Mucosa of descending colon (tissue), 3 donors: ENCODE data around the gene PPP1R9A. TPM values are rescaled to one million over a fixed set of nuclear protein-coding genes. Genes with fewer than 3 reads are reported as not detected.
A peak's percentile ranks its signal among the peaks of the same experiment; 100 is the strongest.

Source experiments
- ATAC-seq: fragments of 200-7000 bp; cut with Tn5 transposase; one replicate; pipeline ENCODE4 v1.9.1; 2020; ENCODE audit warnings: mild to moderate bottlenecking, moderate library complexity
- DNase-seq, 3 donors: peaks; one replicate each; pipeline ENCODE4 v3.0.0-alpha.2; 2020
- H3K36me3 ChIP-seq: fragments of 200-600 bp; one replicate; pipeline ENCODE4 v1.8.0; 2021; ENCODE audit warnings: low read depth, mild to moderate bottlenecking
- H3K4me1 ChIP-seq: fragments of 200-600 bp; one replicate; pipeline ENCODE4 v1.8.0; 2021; ENCODE audit warnings: low read depth, mild to moderate bottlenecking
- H3K4me3 ChIP-seq: fragments of 200-600 bp; one replicate; pipeline ENCODE4 v1.8.0; 2021; ENCODE audit warnings: mild to moderate bottlenecking
- H3K9me3 ChIP-seq: fragments of 200-600 bp; one replicate; pipeline ENCODE4 v1.8.0; 2021; ENCODE audit warnings: mild to moderate bottlenecking
- intact Hi-C, 2 donors: fragments of 100-400 bp; cut with DNase I in 1 of 2; cut with micrococcal nuclease in 1 of 2; formaldehyde crosslinking; loops; one replicate each; pipeline versions ENCODE4 v1.11.0 to v1.11.1; 2022; cut with DNase I, micrococcal nuclease
- total RNA-seq, 3 donors: library from RNA; stranded (reverse); fragmentation: NEBNext Ultra II Directional in 2 of 3; extraction: Animal tissue kit (Norgen Biotek cat#: 25700) in 2 of 3; gene quantifications; one replicate each; pipeline versions ENCODE4 v1.2.1 to v1.2.4, GENCODE V29; 2021 to 2023
- TF ChIP-seq, protein P1 (sequence below): fragments of 200-600 bp; IDR thresholded peaks from one replicate; pipeline ENCODE4 v1.8.0; 2022; ENCODE audit warnings: antibody characterized with exemption, mild to moderate bottlenecking
- donor health status: DM: no; HTN: no; CAD: no; lungs with moderate emphysema.
- donor health status: DM: no; HTN: no; CAD: no.
- donor health status: DM: no; HTN: yes; CAD: no.

The PPP1R9A gene
- total RNA-seq, 3 donors from 2014 or later: 17.8 to 48.9 (median 30.8) TPM

DNA sequence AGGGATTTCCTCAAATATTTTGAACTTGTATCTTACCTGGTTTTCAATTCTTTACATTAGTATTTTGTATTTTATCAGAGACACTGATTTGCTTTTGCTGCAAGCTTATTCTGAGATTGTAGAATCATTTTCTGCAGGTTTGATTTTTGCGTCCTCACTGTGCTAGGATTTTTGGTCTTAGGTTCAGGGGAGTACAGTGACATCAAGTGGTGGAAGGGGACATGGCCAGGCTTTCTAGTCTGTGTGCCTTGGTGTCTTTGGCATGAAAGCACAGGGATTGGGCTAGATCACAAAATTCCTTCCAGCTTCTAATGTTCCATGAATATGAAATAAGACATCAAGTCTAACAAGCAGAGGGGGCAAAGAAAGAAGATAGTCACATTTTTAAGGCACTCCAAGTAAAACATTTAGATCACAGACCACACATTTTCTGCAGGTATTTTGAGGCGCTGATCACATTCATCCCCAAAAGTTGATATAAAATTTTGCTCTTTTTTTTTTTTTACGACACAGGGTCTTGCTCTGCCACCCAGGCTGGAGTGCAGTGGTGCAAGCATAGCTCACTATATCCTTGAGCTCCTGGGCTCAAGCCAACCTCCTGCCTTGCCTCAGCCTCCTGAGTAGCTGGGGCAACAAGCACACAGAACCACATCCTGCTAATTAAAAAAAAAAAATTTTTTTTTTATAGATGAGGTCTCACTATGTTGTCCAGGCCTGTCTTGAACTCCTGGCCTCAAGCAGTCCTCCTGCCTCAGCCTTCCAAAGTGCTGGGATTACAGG lies 292.6 kb downstream of the PPP1R9A start:
- ATAC-seq (peak; percentile 63), DNase-seq (peak in 1 of 3 donors; percentile 38)
- H3K4me1 ChIP-seq: no peaks in the 10 kb centered on the region
- intact Hi-C loops: no loop called here
- no peaks in the 10 kb centered on the region for H3K9me3 ChIP-seq
- no peak overlapping the region for H3K4me3 ChIP-seq
- no peaks in the 10 kb centered on the region for H3K36me3 ChIP-seq
- TF ChIP-seq, protein P1, sequence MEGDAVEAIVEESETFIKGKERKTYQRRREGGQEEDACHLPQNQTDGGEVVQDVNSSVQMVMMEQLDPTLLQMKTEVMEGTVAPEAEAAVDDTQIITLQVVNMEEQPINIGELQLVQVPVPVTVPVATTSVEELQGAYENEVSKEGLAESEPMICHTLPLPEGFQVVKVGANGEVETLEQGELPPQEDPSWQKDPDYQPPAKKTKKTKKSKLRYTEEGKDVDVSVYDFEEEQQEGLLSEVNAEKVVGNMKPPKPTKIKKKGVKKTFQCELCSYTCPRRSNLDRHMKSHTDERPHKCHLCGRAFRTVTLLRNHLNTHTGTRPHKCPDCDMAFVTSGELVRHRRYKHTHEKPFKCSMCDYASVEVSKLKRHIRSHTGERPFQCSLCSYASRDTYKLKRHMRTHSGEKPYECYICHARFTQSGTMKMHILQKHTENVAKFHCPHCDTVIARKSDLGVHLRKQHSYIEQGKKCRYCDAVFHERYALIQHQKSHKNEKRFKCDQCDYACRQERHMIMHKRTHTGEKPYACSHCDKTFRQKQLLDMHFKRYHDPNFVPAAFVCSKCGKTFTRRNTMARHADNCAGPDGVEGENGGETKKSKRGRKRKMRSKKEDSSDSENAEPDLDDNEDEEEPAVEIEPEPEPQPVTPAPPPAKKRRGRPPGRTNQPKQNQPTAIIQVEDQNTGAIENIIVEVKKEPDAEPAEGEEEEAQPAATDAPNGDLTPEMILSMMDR: peak; percentile 28

DNA sequence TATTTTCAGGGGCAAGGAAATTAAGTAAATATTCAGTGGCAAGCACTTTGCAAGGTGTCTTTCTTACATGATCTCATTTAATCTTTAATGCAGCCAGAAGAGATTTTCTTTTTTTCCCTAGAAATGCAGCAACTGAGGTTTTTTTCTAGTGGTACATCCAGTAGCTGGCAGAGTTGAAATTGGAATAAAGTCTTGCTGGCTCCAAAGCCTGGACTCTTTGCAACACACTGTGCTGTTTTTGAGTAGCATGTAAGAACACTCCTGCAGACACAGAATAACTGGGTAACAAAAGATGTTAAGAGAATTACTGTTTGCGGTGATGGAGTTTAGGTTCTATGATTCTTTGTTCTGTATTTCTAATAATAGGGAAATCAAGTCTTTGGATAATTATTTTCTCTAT lies 293.3 kb downstream of the PPP1R9A start:
- H3K9me3 ChIP-seq: no peaks in the 10 kb centered on the region
- H3K4me1 ChIP-seq: no peaks in the 10 kb centered on the region
- H3K4me3 ChIP-seq: no peak overlapping the region
- intact Hi-C loops: no loop called here
- ATAC-seq (no peak), DNase-seq (no peak)
- TF ChIP-seq, protein P1: no peak
- no peaks in the 10 kb centered on the region for H3K36me3 ChIP-seq

DNA sequence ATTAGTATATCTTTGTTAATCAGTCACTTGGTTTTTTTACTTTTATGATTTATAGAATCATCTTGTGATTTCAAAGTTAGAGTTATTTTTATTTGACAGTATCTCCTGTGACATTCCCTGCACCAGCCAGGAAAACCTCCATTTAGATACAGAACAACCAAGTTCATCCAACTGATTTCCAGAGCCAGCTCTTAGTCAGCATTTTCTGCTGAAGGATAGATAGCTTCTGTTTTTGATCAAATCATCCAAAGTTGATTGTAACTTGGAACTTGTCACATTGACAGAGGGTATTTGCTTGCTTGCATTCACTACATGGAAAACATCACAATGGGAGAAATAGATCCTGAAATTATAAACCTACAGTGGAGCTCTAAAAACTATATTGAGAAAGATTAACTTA lies 294.3 kb downstream of the PPP1R9A start:
- Histone ChIP-seq H3K4me3 (no peak overlapping the region), H3K36me3 (no peaks in the 10 kb centered on the region), H3K9me3 (no peaks in the 10 kb centered on the region), H3K4me1 (no peaks in the 10 kb centered on the region)
- intact Hi-C loops: no loop called here
- TF ChIP-seq, protein P1: no peak
- DNase-seq (no peak), ATAC-seq (no peak)

DNA sequence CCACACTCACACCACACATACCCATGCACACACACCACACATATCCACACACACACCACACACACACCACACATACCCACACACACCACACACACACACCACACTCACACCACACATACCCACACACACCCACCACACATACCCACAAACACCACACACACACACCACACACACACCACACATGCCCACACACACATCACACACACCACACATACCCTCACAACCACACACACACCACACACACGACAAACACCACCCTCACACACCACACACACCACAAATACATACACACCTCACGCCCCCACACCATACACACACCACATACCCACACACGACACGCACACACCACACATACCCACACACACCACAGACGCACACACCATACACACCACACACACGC lies 297.2 kb downstream of the PPP1R9A start:
- H3K9me3 ChIP-seq: no peaks in the 10 kb centered on the region
- TF ChIP-seq, protein P1: no peak
- no peaks in the 10 kb centered on the region for H3K4me1 ChIP-seq
- intact Hi-C loops: no loop called here
- H3K36me3 ChIP-seq: no peaks in the 10 kb centered on the region
- ATAC-seq (no peak), DNase-seq (no peak)
- H3K4me3 ChIP-seq: no peak overlapping the region

DNA sequence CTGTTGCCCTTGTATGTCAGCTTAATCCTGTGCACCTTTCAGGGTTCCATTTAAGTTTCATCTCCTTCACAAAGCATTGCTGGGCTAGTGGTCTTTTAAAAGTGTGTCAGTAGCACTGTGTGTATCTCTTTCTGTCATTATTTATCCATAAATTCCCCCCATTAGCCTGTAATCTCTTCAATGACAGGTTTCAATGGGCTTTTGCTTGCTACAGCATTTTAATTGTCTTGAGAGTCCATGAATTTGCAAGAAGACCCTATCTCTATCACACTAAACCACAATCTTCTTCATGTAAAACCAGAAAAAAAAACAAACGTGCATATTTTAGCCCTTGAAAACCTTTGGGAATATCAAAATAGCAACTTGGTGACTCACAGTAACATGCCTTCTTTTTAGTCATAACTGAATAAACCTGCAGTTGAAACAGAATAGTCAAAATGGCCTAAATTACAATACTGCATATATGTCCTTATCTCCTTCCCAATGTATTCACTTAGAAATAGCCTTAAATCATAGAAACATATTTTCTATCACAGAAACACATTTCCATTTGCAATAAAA lies 298.4 kb downstream of the PPP1R9A start:
- DNase-seq (no peak), ATAC-seq (no peak)
- intact Hi-C loops: no loop called here
- TF ChIP-seq, protein P1: no peak
- Histone ChIP-seq H3K4me1 (no peaks in the 10 kb centered on the region), H3K36me3 (no peaks in the 10 kb centered on the region), H3K9me3 (no peaks in the 10 kb centered on the region), H3K4me3 (no peak overlapping the region)
